ENCODE results near the gene CA10. TPM values are rescaled to one million over a fixed set of nuclear protein-coding genes. Genes with fewer than 3 reads are reported as not detected.

CA10 gene
- total and polyA plus RNA-seq, 2 experiments from 2014 or later = not detected

GRCh38 chr17:51845776-51846175, 312.7 kb downstream of the CA10 start:
- no peaks in the 10 kb centered on the region for H3K27me3 ChIP-seq (replicated peaks; ENCODE audit: insufficient read depth)
- no peak for DNase-seq
- no peaks in the 10 kb centered on the region for H3K79me2 ChIP-seq (ENCODE audit: insufficient read depth)
- H3K4me2 ChIP-seq (ENCODE audit: unreplicated experiment) = no peak overlapping the region
- H4K20me1 ChIP-seq (ENCODE audit: insufficient read depth) = no peaks in the 10 kb centered on the region
- H3K4me1 ChIP-seq (ENCODE audit: insufficient read depth) = no peaks in the 10 kb centered on the region
- no peaks in the 10 kb centered on the region for H3K9me2 ChIP-seq (ENCODE audit: insufficient read depth)
- H3F3A ChIP-seq (ENCODE audit: insufficient read depth) = no peaks in the 10 kb centered on the region
- in situ Hi-C loops (cut with MboI) = no loop called here
- no peak overlapping the region for H3K4me3 ChIP-seq
- H3K9me3 ChIP-seq (ENCODE audit: low read depth) = no peaks in the 10 kb centered on the region
- WGBS, 2 experiments (ENCODE audit: low coverage in 1 of 2, low lambda C conversion rate in 2 of 2, missing lambda C conversion rate in 2 of 2) = 3 to 5% methylated on average over 3 of the region's 3 CpGs
- H2AFZ ChIP-seq = no peak overlapping the region
- no peaks in the 10 kb centered on the region for H3K36me3 ChIP-seq (ENCODE audit: low read depth)
- H3K9ac ChIP-seq = no peak overlapping the region
- no peak overlapping the region for H3K27ac ChIP-seq
- TF ChIP-seq EZH2phosphoT487 (IDR thresholded peaks at IDR 0.05; ENCODE audit: insufficient read depth, low read depth) (no peak), EZH2 (IDR thresholded peaks at IDR 0.05; ENCODE audit: insufficient read depth, poor library complexity, severe bottlenecking) (no peak)

GRCh38 chr17:51842763-51843162, 315.8 kb downstream of the CA10 start:
- Histone ChIP-seq H4K20me1 (ENCODE audit: insufficient read depth) (no peaks in the 10 kb centered on the region), H3K79me2 (ENCODE audit: insufficient read depth) (no peaks in the 10 kb centered on the region), H3K9me2 (ENCODE audit: insufficient read depth) (no peaks in the 10 kb centered on the region), H3K27ac (no peak overlapping the region), H3K4me2 (ENCODE audit: unreplicated experiment) (no peak overlapping the region), H3K36me3 (ENCODE audit: low read depth) (no peaks in the 10 kb centered on the region), H3K27me3 (replicated peaks; ENCODE audit: insufficient read depth) (no peaks in the 10 kb centered on the region), H3K9me3 (ENCODE audit: low read depth) (no peaks in the 10 kb centered on the region), H3F3A (ENCODE audit: insufficient read depth) (no peaks in the 10 kb centered on the region), H2AFZ (no peak overlapping the region), H3K4me3 (no peak overlapping the region), H3K9ac (no peak overlapping the region), H3K4me1 (ENCODE audit: insufficient read depth) (no peaks in the 10 kb centered on the region)
- in situ Hi-C loops (cut with MboI) = no loop called here
- TF ChIP-seq EZH2 (IDR thresholded peaks at IDR 0.05; ENCODE audit: insufficient read depth, poor library complexity, severe bottlenecking) = no peak
- no peak for TF ChIP-seq EZH2phosphoT487 (IDR thresholded peaks at IDR 0.05; ENCODE audit: insufficient read depth, low read depth)
- DNase-seq = no peak

- Histone ChIP-seq H4K20me1 (ENCODE audit: insufficient read depth) (no peaks in the 10 kb centered on the region), H3K4me1 (ENCODE audit: insufficient read depth) (no peaks in the 10 kb centered on the region), H3K4me3 (no peak overlapping the region), H3K9me3 (ENCODE audit: low read depth) (no peaks in the 10 kb centered on the region), H3K27ac (no peak overlapping the region), H3F3A (ENCODE audit: insufficient read depth) (no peaks in the 10 kb centered on the region), H3K9me2 (ENCODE audit: insufficient read depth) (no peaks in the 10 kb centered on the region), H2AFZ (no peak overlapping the region), H3K4me2 (ENCODE audit: unreplicated experiment) (no peak overlapping the region), H3K79me2 (ENCODE audit: insufficient read depth) (no peaks in the 10 kb centered on the region), H3K27me3 (replicated peaks; ENCODE audit: insufficient read depth) (no peaks in the 10 kb centered on the region), H3K36me3 (ENCODE audit: low read depth) (no peaks in the 10 kb centered on the region), H3K9ac (no peak overlapping the region)
- in situ Hi-C loops (cut with MboI) = no loop called here
- TF ChIP-seq EZH2phosphoT487 (IDR thresholded peaks at IDR 0.05; ENCODE audit: insufficient read depth, low read depth) (no peak), EZH2 (IDR thresholded peaks at IDR 0.05; ENCODE audit: insufficient read depth, poor library complexity, severe bottlenecking) (no peak)
- DNase-seq = no peak
- WGBS, 2 experiments (ENCODE audit: low coverage in 1 of 2, low lambda C conversion rate in 2 of 2, missing lambda C conversion rate in 2 of 2) = 11 to 25% methylated on average over 1 of the region's 1 CpG
These were observed 316.8 kb downstream of the CA10 start for GRCh38 chr17:51841669-51842068.

GRCh38 chr17:51840688-51841087, 317.8 kb downstream of the CA10 start:
- Histone ChIP-seq H3K4me2 (ENCODE audit: unreplicated experiment) (no peak overlapping the region), H3K36me3 (ENCODE audit: low read depth) (no peaks in the 10 kb centered on the region), H3K27ac (no peak overlapping the region), H3K9ac (no peak overlapping the region), H3K4me3 (no peak overlapping the region), H3K9me3 (ENCODE audit: low read depth) (no peaks in the 10 kb centered on the region), H3F3A (ENCODE audit: insufficient read depth) (no peaks in the 10 kb centered on the region), H4K20me1 (ENCODE audit: insufficient read depth) (no peaks in the 10 kb centered on the region), H3K4me1 (ENCODE audit: insufficient read depth) (no peaks in the 10 kb centered on the region), H3K9me2 (ENCODE audit: insufficient read depth) (no peaks in the 10 kb centered on the region), H3K79me2 (ENCODE audit: insufficient read depth) (no peaks in the 10 kb centered on the region), H3K27me3 (replicated peaks; ENCODE audit: insufficient read depth) (no peaks in the 10 kb centered on the region), H2AFZ (no peak overlapping the region)
- DNase-seq = no peak
- 22 to 34% methylated on average over 3 of the region's 3 CpGs for WGBS, 2 experiments (ENCODE audit: low coverage in 1 of 2, low lambda C conversion rate in 2 of 2, missing lambda C conversion rate in 2 of 2)
- TF ChIP-seq EZH2phosphoT487 (IDR thresholded peaks at IDR 0.05; ENCODE audit: insufficient read depth, low read depth) = no peak
- TF ChIP-seq EZH2 (IDR thresholded peaks at IDR 0.05; ENCODE audit: insufficient read depth, poor library complexity, severe bottlenecking) = no peak
- in situ Hi-C loops (cut with MboI) = no loop called here

- H3K9me3 ChIP-seq (ENCODE audit: low read depth) = no peaks in the 10 kb centered on the region
- H2AFZ ChIP-seq = no peak overlapping the region
- no peaks in the 10 kb centered on the region for H3K27me3 ChIP-seq (replicated peaks; ENCODE audit: insufficient read depth)
- H3K36me3 ChIP-seq (ENCODE audit: low read depth) = no peaks in the 10 kb centered on the region
- no peak overlapping the region for H3K4me2 ChIP-seq (ENCODE audit: unreplicated experiment)
- no peaks in the 10 kb centered on the region for H3K79me2 ChIP-seq (ENCODE audit: insufficient read depth)
- H3K27ac ChIP-seq = no peak overlapping the region
- in situ Hi-C loops (cut with MboI) = no loop called here
- H4K20me1 ChIP-seq (ENCODE audit: insufficient read depth) = no peaks in the 10 kb centered on the region
- WGBS, 2 experiments (ENCODE audit: low coverage in 1 of 2, low lambda C conversion rate in 2 of 2, missing lambda C conversion rate in 2 of 2) = 28 to 36% methylated on average over 3 of the region's 3 CpGs
- TF ChIP-seq EZH2 (IDR thresholded peaks at IDR 0.05; ENCODE audit: insufficient read depth, poor library complexity, severe bottlenecking) = no peak
- TF ChIP-seq EZH2phosphoT487 (IDR thresholded peaks at IDR 0.05; ENCODE audit: insufficient read depth, low read depth) = no peak
- H3K9ac ChIP-seq = no peak overlapping the region
- no peaks in the 10 kb centered on the region for H3F3A ChIP-seq (ENCODE audit: insufficient read depth)
- H3K4me3 ChIP-seq = no peak overlapping the region
- DNase-seq = no peak
- H3K9me2 ChIP-seq (ENCODE audit: insufficient read depth) = no peaks in the 10 kb centered on the region
- H3K4me1 ChIP-seq (ENCODE audit: insufficient read depth) = no peaks in the 10 kb centered on the region
These were observed 324.9 kb downstream of the CA10 start for GRCh38 chr17:51833620-51834019.
